HCT116 (cell line): ENCODE measurements around the gene CYSRT1.

Source experiments
- CTCF ChIP-seq, 3 experiments: fragments of 200-600 bp in 1 of 3; sonication (generic) in 1 of 3; IDR thresholded peaks in 2 of 3; conservative IDR thresholded peaks in 1 of 3; 2 replicates each; pipeline ENCODE4 v1.5.1; 2012 to 2017; ENCODE audit warnings: low read depth in 2 of 3, low read length in 2 of 3, antibody characterized with exemption in 1 of 3, borderline replicate concordance in 1 of 3, control low read depth in 1 of 3, mild to moderate bottlenecking in 1 of 3, mixed read lengths in 1 of 3, mixed run types in 1 of 3, moderate library complexity in 1 of 3; ENCODE audit not compliant: insufficient read depth in 1 of 3
- EZH2 ChIP-seq: fragments of 200-600 bp; sonication (generic); IDR thresholded peaks from 2 replicates; pipeline ENCODE4 v1.6.1; 2017; ENCODE audit warnings: antibody characterized with exemption, mixed run types
- MAX ChIP-seq: IDR thresholded peaks from 2 replicates; pipeline ENCODE4 v1.6.1; 2012
- POLR2A ChIP-seq: IDR thresholded peaks from 2 replicates; pipeline ENCODE4 v1.7.0; 2011; ENCODE audit warnings: borderline replicate concordance; ENCODE audit not compliant: insufficient read depth, insufficient read length; ENCODE audit errors: extremely low read depth
- RAD21 ChIP-seq: IDR thresholded peaks from 2 replicates; pipeline ENCODE4 v1.6.1; 2012; ENCODE audit warnings: low read depth, mild to moderate bottlenecking
- SIN3A ChIP-seq: IDR thresholded peaks from 2 replicates; pipeline ENCODE4 v1.6.1; 2012; ENCODE audit warnings: low read depth

- TF ChIP-seq MAX (no peak), POLR2A (no peak), RAD21 (no peak), CTCF (IDR thresholded peaks at IDR 0.05 in 2 of 3, conservative IDR thresholded peaks at IDR 0.05 in 1 of 3; ENCODE audit: borderline replicate concordance in 1 of 3, insufficient read depth in 1 of 3, low read depth in 2 of 3, low read length in 2 of 3) (no peak), SIN3A (no peak), EZH2 (no peak)
Observed at GRCh38 chr9:137222190-137223077, 2.5 kb upstream of the CYSRT1 start, which contains the start of gene RNF208.
